Activated naive CD4-positive, alpha-beta T cell treated with anti-CD3 and anti-CD28 coated beads, Interleukin-2, amount 50 U/mL, for 24 hours (primary cell): ENCODE data around the gene OR2Z1.
"Not testable (repeated sequence)": the region's sequence is repeated elsewhere in the genome, so short reads cannot be mapped to it uniquely, and the experiment has no call there.

Source experiments
- H3K27ac Mint-ChIP-seq: one replicate; pipeline ENCODE4 v1.8.0; 2021; ENCODE audit warnings: mild to moderate bottlenecking, mixed read lengths
- H3K27me3 Mint-ChIP-seq: one replicate; pipeline ENCODE4 v1.8.0; 2021; ENCODE audit warnings: mixed read lengths
- H3K36me3 Mint-ChIP-seq: one replicate; pipeline ENCODE4 v1.8.0; 2021; ENCODE audit warnings: mixed read lengths
- H3K4me1 Mint-ChIP-seq: one replicate; pipeline ENCODE4 v1.8.0; 2021; ENCODE audit warnings: mixed read lengths
- H3K4me3 Mint-ChIP-seq: one replicate; pipeline ENCODE4 v1.8.0; 2021; ENCODE audit warnings: mild to moderate bottlenecking, mixed read lengths
- H3K9me3 Mint-ChIP-seq: one replicate; pipeline ENCODE4 v1.8.0; 2021; ENCODE audit warnings: mixed read lengths

The OR2Z1 gene

GRCh38 chr19:8767257-8767656, 45.8 kb downstream of the OR2Z1 start:
- not testable (repeated sequence) for H3K27me3 Mint-ChIP-seq, H3K9me3 Mint-ChIP-seq, H3K4me3 Mint-ChIP-seq, H3K4me1 Mint-ChIP-seq, H3K36me3 Mint-ChIP-seq, H3K27ac Mint-ChIP-seq

- not testable (repeated sequence) for H3K36me3 Mint-ChIP-seq, H3K4me3 Mint-ChIP-seq, H3K27ac Mint-ChIP-seq, H3K4me1 Mint-ChIP-seq, H3K27me3 Mint-ChIP-seq, H3K9me3 Mint-ChIP-seq
Measured at GRCh38 chr19:8769265-8769664, 47.8 kb downstream of the OR2Z1 start.

DNA sequence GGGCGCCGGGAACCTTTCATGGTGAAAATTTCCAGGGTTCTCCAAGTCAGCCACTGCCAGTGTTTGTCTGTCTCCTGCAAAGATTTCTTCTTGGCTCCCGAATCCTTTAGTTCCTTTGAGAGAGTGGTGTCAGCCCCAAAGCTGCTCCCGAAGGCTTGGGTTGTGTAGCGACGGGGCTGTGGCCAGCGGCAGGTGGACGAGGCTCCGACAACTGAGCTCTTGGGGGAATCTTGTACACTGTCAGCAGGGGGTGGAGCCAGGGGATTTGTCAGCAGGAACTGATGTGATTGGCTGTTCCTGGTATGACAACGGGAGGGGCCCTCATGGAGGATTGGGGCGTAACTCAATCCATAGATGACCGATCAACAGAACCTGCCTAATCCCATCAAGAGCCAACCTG, 52.2 kb downstream of the OR2Z1 start:
- not testable (repeated sequence) for H3K4me1 Mint-ChIP-seq, H3K27me3 Mint-ChIP-seq, H3K9me3 Mint-ChIP-seq, H3K4me3 Mint-ChIP-seq, H3K27ac Mint-ChIP-seq, H3K36me3 Mint-ChIP-seq
